ENCODE data around the gene GARIN5B.
"Not testable (repeated sequence)": the region's sequence is repeated elsewhere in the genome, so short reads cannot be mapped to it uniquely, and the experiment has no call there.

GARIN5B gene

GRCh38 chr19:55350620-55351315 is 12.3 kb downstream of the GARIN5B start:
- no peak for DNase-seq (ENCODE audit: low read depth in 2 of 2)

- no peak for DNase-seq (ENCODE audit: low read depth in 2 of 2)
Observed at GRCh38 chr19:55348317-55349034, 14.6 kb downstream of the GARIN5B start.

GRCh38 chr19:55347442-55348009 is 15.5 kb downstream of the GARIN5B start:
- DNase-seq (ENCODE audit: low read depth in 2 of 2): no peak

- no peak for DNase-seq (ENCODE audit: low read depth in 2 of 2)
Observed at GRCh38 chr19:55346725-55347441, 16.2 kb downstream of the GARIN5B start.

GRCh38 chr19:55345818-55346724 is 17.0 kb downstream of the GARIN5B start:
- DNase-seq (ENCODE audit: low read depth in 2 of 2): no peak

- DNase-seq (ENCODE audit: low read depth in 2 of 2): no peak
Observed at GRCh38 chr19:55345101-55345817, 17.8 kb downstream of the GARIN5B start.

- no peak for DNase-seq (ENCODE audit: low read depth in 2 of 2)
Observed at GRCh38 chr19:55344444-55344843, 18.6 kb downstream of the GARIN5B start.

GRCh38 chr19:55341595-55342531 is 21.2 kb downstream of the GARIN5B start:
- no peak for DNase-seq (ENCODE audit: low read depth in 2 of 2)

- DNase-seq (ENCODE audit: low read depth in 2 of 2): peak; percentile 59 to 72
Observed at GRCh38 chr19:55341171-55341588, 21.9 kb downstream of the GARIN5B start.

- DNase-seq (ENCODE audit: low read depth in 2 of 2): peak in 1 of 2 donors; percentile 17
Observed at GRCh38 chr19:55340784-55341147, 22.3 kb downstream of the GARIN5B start.

GRCh38 chr19:55339889-55340783 is 22.9 kb downstream of the GARIN5B start:
- no peak for DNase-seq (ENCODE audit: low read depth in 2 of 2)

GRCh38 chr19:55339105-55339888 is 23.8 kb downstream of the GARIN5B start, which contains the start of gene KMT5C:
Gene KMT5C (plus strand): TSS chr19:55339876. CDS start chr19:55341937, 2,061 bp downstream.
- peak; percentile 100 for DNase-seq (ENCODE audit: low read depth in 2 of 2)

- DNase-seq (ENCODE audit: low read depth in 2 of 2): no peak
Observed at GRCh38 chr19:55336101-55336500, 27.0 kb downstream of the GARIN5B start.

- no peak for DNase-seq (ENCODE audit: low read depth in 2 of 2)
Observed at GRCh38 chr19:55333870-55334269, 29.2 kb downstream of the GARIN5B start.

- not testable (repeated sequence) for DNase-seq (ENCODE audit: low read depth in 2 of 2)
Observed at GRCh38 chr19:55329791-55330190, 33.3 kb downstream of the GARIN5B start.

GRCh38 chr19:55328774-55329318 is 34.2 kb downstream of the GARIN5B start:
- not testable (repeated sequence) for DNase-seq (ENCODE audit: low read depth in 2 of 2)

GRCh38 chr19:55325172-55325571 is 37.9 kb downstream of the GARIN5B start, which contains the start of gene TMEM150B:
Gene TMEM150B (minus strand): TSS chr19:55325341. CDS start chr19:55321036, 4,305 bp downstream.
- DNase-seq (ENCODE audit: low read depth in 2 of 2): no peak

Data from stimulated activated CD8-positive, alpha-beta memory T cell treated with anti-CD3 and anti-CD28 coated beads, Interleukin-2, amount 100 ng/mL, for 48 hours (primary cell).